Choroid plexus epithelial cell (primary cell): ENCODE measurements around the gene IDH3G.

Experiments
- DNase-seq: peaks from one replicate; pipeline ENCODE4 v3.0.0-alpha.2; 2010; ENCODE audit warnings: low read depth
- H3K4me3 ChIP-seq: 2 replicates; pipeline ENCODE4 v1.5.1; 2011; ENCODE audit warnings: low read depth, mild to moderate bottlenecking, control low read depth, low read length, moderate library complexity
- CTCF ChIP-seq: conservative IDR thresholded peaks from 2 replicates; pipeline ENCODE4 v1.5.1; 2011; ENCODE audit warnings: low read depth, mild to moderate bottlenecking, control low read depth, inconsistent platforms, low read length, moderate library complexity

The IDH3G gene

GRCh38 chrX:153789654-153790053 lies 4.5 kb downstream of the IDH3G start:
- no peak for TF ChIP-seq CTCF
- H3K4me3 ChIP-seq: no peak overlapping the region
- DNase-seq: no peak

- TF ChIP-seq CTCF: no peak
- DNase-seq: no peak
- no peak overlapping the region for H3K4me3 ChIP-seq
Measured at GRCh38 chrX:153786669-153787068, 7.5 kb downstream of the IDH3G start.

- TF ChIP-seq CTCF: no peak
- no peak overlapping the region for H3K4me3 ChIP-seq
- DNase-seq: no peak
Measured at GRCh38 chrX:153784325-153784967, 9.7 kb downstream of the IDH3G start.

- no peak overlapping the region for H3K4me3 ChIP-seq
- no peak for TF ChIP-seq CTCF
- DNase-seq: no peak
Measured at GRCh38 chrX:153783378-153784013, 10.7 kb downstream of the IDH3G start.

- DNase-seq: no peak
- H3K4me3 ChIP-seq: no peak overlapping the region
- TF ChIP-seq CTCF: no peak
Measured at GRCh38 chrX:153782871-153783270, 11.3 kb downstream of the IDH3G start.

- peak; percentile 14 for TF ChIP-seq CTCF
- no peak overlapping the region for H3K4me3 ChIP-seq
- DNase-seq: no peak
Measured at GRCh38 chrX:153782313-153782712, 11.9 kb downstream of the IDH3G start.
